ENCODE data around the gene WDR54.

DNA sequence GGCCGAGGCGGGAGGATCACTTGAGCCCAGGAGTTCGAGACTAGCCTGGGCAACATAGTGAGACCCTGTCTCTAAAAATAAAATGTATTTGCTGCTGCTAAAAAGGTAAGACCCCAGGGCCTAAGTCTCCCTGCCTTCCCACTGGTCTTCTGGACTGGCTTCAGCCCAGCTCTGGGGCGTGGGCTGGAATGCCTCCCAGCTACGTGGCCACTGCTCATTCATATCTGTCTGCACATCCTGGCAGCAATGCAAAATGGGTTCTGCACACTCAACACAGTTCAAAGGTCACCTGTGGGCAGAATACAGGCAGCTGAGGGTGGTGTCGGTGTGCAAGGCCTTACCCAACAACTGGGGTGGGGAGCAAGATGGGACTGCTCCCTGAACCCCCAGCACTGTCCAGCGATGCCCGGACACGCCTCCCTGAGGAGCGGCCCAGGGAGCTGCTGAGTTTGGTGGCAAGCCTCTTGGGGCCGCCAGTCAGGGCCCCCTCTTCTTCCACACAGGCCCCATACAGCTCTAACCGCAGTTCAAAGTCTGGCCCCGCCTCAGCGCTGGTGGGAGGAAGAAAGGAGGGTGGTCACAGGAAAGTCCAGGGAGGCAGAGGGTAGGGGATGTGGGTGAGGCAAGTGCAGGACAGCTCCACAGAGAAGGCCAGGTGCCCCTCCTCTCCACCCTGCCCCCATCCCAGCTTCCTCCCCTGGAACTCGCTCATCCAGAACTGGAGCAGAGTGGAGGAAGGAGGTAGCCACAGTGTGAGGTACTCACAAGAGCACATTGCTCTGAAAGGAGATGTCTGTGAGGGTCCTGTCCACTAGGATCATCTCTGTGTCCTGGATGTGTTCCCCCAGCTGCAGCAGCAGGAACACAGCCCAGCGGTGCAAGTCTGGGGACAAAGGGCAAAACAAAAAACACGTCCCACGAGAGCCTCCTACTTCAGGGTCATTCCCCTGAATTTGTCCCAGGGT, 8.2 kb downstream of the WDR54 start:
- TF ChIP-seq, protein P1, sequence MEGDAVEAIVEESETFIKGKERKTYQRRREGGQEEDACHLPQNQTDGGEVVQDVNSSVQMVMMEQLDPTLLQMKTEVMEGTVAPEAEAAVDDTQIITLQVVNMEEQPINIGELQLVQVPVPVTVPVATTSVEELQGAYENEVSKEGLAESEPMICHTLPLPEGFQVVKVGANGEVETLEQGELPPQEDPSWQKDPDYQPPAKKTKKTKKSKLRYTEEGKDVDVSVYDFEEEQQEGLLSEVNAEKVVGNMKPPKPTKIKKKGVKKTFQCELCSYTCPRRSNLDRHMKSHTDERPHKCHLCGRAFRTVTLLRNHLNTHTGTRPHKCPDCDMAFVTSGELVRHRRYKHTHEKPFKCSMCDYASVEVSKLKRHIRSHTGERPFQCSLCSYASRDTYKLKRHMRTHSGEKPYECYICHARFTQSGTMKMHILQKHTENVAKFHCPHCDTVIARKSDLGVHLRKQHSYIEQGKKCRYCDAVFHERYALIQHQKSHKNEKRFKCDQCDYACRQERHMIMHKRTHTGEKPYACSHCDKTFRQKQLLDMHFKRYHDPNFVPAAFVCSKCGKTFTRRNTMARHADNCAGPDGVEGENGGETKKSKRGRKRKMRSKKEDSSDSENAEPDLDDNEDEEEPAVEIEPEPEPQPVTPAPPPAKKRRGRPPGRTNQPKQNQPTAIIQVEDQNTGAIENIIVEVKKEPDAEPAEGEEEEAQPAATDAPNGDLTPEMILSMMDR (conservative IDR thresholded peaks at IDR 0.05) = no peak
- no peak for TF ChIP-seq ZFX (IDR thresholded peaks at IDR 0.05)

Data from C4-2B (cell line).